PC-9 (cell line): ENCODE results near the gene GLTPD2. TPM values are rescaled to one million over a fixed set of nuclear protein-coding genes. Genes with fewer than 3 reads are reported as not detected.

Experiments used
- BruUV-seq: library from RNA; stranded (reverse); fragments of 400-500 nt; replicated peaks from 2 replicates; lab custom pipeline; 2021; lab: Mats Ljungman, UMichigan
- CTCF ChIA-PET: fragments of 300-600 bp; sonication (Branson Sonifier 250); formaldehyde crosslinking; loops from one replicate; lab custom pipeline; 2022; ENCODE audit warnings: antibody characterized with exemption; lab: Charles Lee
- POLR2A ChIA-PET: fragments of 300-600 bp; sonication (Branson Sonifier 250); formaldehyde crosslinking; loops from one replicate; lab custom pipeline; 2022; ENCODE audit warnings: antibody characterized with exemption; ENCODE audit not compliant: unreplicated experiment; lab: Charles Lee
- DNase-seq, 2 experiments: peaks; one replicate each; pipeline versions ENCODE4 v3.0.0 to v3.0.0-alpha.2; 2015 to 2022; ENCODE audit warnings: mixed read lengths in 1 of 2
- H2AFZ ChIP-seq: fragments of 200-600 bp; sonication (generic); 2 replicates; pipeline ENCODE4 v1.8.1; 2017; ENCODE audit warnings: antibody characterized with exemption
- H3F3A ChIP-seq: fragments of 200-600 bp; sonication (generic); 2 replicates; pipeline ENCODE4 v1.8.1; 2017; ENCODE audit warnings: antibody characterized with exemption, mild to moderate bottlenecking, low read depth; ENCODE audit not compliant: insufficient read depth
- H3K27ac ChIP-seq: fragments of 200-600 bp; sonication (generic); 2 replicates; pipeline ENCODE4 v1.6.1; 2016; ENCODE audit warnings: mixed run types
- H3K27me3 ChIP-seq: fragments of 200-600 bp; sonication (generic); 2 replicates; pipeline ENCODE4 v1.6.1; 2016; ENCODE audit warnings: low read depth, mixed run types; ENCODE audit not compliant: insufficient read depth
- H3K36me3 ChIP-seq: fragments of 200-600 bp; sonication (generic); 2 replicates; pipeline ENCODE4 v1.6.1; 2016; ENCODE audit warnings: low read depth, mixed run types
- H3K4me1 ChIP-seq: fragments of 200-600 bp; sonication (generic); replicated peaks from 2 replicates; pipeline ENCODE4 v1.6.1; 2016; ENCODE audit warnings: mixed run types; ENCODE audit not compliant: insufficient read depth
- H3K4me2 ChIP-seq: fragments of 200-600 bp; sonication (generic); 2 replicates; pipeline ENCODE4 v1.6.1; 2017; ENCODE audit warnings: mixed run types
- H3K4me3 ChIP-seq: fragments of 200-600 bp; sonication (generic); 2 replicates; pipeline ENCODE4 v1.6.1; 2016; ENCODE audit warnings: mixed run types
- H3K79me2 ChIP-seq: fragments of 200-600 bp; sonication (generic); 2 replicates; pipeline ENCODE4 v1.6.1; 2017; ENCODE audit warnings: low read depth, mixed run types
- H3K9me2 ChIP-seq: fragments of 200-600 bp; sonication (generic); 2 replicates; pipeline ENCODE4 v1.8.1; 2017; ENCODE audit warnings: mild to moderate bottlenecking; ENCODE audit not compliant: insufficient read depth
- H3K9me3 ChIP-seq: fragments of 200-600 bp; sonication (generic); 2 replicates; pipeline ENCODE4 v1.8.1; 2016; ENCODE audit warnings: low read depth; ENCODE audit not compliant: insufficient read depth
- H4K20me1 ChIP-seq: fragments of 200-600 bp; sonication (generic); 2 replicates; pipeline ENCODE4 v1.8.1; 2017; ENCODE audit not compliant: insufficient read depth
- EZH2 ChIP-seq: fragments of 200-600 bp; sonication (generic); IDR thresholded peaks from 2 replicates; pipeline ENCODE4 v1.8.0; 2017; ENCODE audit warnings: antibody characterized with exemption, low read depth
- intact Hi-C: fragments of 100-400 bp; cut with micrococcal nuclease; formaldehyde crosslinking; loops from one replicate; pipeline ENCODE4 v1.10.0; 2022; ENCODE audit not compliant: unreplicated experiment
- total RNA-seq: library from RNA; stranded (reverse); gene quantifications from 2 replicates; pipeline ENCODE4 v1.2.3, GENCODE V29; 2021
- TF ChIP-seq, protein P1 (sequence below): fragments of 200-600 bp; sonication (generic); conservative IDR thresholded peaks from 2 replicates; pipeline ENCODE4 v1.6.1; 2017; ENCODE audit warnings: mixed run types, antibody characterized with exemption, mild to moderate bottlenecking, moderate library complexity

GLTPD2 gene
- total RNA-seq, 1 experiment from 2014 or later = not detected

DNA sequence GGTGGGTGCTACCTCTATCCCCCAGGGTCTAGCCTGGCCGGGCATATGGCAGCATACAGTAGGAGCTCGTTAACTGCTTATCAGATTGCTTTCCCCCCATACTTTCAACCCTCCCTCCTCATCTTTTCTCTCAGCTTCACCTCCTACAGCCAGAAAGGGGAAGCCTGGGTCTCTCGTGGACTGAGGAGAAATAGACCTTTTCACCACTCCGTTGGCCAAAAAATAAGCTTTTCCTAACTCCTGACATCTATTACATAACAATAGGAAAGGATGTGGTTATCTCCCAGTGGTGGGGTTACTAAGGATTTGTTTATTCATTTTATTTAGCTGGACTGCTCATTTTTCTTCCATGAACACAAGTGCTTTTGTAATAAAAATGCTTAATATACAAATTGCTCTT is 40.1 kb upstream of the GLTPD2 start:
- H2AFZ ChIP-seq = no peak overlapping the region
- H3K4me2 ChIP-seq = no peak overlapping the region
- H3K4me1 ChIP-seq = no peaks in the 10 kb centered on the region
- BruUV-seq = no TSS peak
- no peaks in the 10 kb centered on the region for H3K9me3 ChIP-seq
- TF ChIP-seq, protein P1, sequence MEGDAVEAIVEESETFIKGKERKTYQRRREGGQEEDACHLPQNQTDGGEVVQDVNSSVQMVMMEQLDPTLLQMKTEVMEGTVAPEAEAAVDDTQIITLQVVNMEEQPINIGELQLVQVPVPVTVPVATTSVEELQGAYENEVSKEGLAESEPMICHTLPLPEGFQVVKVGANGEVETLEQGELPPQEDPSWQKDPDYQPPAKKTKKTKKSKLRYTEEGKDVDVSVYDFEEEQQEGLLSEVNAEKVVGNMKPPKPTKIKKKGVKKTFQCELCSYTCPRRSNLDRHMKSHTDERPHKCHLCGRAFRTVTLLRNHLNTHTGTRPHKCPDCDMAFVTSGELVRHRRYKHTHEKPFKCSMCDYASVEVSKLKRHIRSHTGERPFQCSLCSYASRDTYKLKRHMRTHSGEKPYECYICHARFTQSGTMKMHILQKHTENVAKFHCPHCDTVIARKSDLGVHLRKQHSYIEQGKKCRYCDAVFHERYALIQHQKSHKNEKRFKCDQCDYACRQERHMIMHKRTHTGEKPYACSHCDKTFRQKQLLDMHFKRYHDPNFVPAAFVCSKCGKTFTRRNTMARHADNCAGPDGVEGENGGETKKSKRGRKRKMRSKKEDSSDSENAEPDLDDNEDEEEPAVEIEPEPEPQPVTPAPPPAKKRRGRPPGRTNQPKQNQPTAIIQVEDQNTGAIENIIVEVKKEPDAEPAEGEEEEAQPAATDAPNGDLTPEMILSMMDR = no peak
- no peak for TF ChIP-seq EZH2
- no peaks in the 10 kb centered on the region for H3K9me2 ChIP-seq
- no peaks in the 10 kb centered on the region for H3K36me3 ChIP-seq
- H3K79me2 ChIP-seq = no peaks in the 10 kb centered on the region
- no peak for DNase-seq
- H4K20me1 ChIP-seq = no peaks in the 10 kb centered on the region; the same call in 1 of the 2 replicates
- H3K27ac ChIP-seq = no peak overlapping the region
- no peaks in the 10 kb centered on the region for H3F3A ChIP-seq
- POLR2A ChIA-PET = no interaction called here
- CTCF ChIA-PET = interaction anchor here (0.8 kb wide), 1 partner anchor 199 kb away, joined by 3 read pairs; no protein-coding TSS in a partner anchor
- H3K27me3 ChIP-seq = peaks cover 15% of the 10 kb centered on the region
- H3K4me3 ChIP-seq = no peak overlapping the region
- intact Hi-C loops = no loop called here

DNA sequence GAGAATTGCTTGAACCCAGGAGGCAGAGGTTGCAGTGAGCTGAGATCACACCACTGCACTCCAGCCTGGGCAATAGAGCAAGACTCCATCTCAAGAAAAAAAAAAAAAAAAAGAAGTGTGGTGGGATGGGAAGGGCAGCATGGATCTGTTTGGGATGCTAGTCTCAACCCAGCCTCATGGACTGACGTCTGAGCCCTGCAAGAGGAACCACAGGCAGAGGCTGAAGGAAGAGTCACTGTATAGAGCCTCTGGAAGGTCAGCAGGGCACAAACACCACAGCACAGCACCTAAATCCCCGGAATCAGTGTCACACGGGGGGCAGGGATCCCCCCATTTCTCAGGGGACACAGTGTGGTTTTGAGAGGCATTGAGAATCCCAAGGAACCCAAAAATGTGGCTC is 38.2 kb upstream of the GLTPD2 start:
- no peak overlapping the region for H3K4me3 ChIP-seq
- H3F3A ChIP-seq = no peaks in the 10 kb centered on the region
- intact Hi-C loops = no loop called here
- H3K27ac ChIP-seq = no peak overlapping the region
- no peak for TF ChIP-seq EZH2
- TF ChIP-seq, protein P1 = no peak
- DNase-seq = no peak
- peaks cover 27% of the 10 kb centered on the region for H3K27me3 ChIP-seq
- no peaks in the 10 kb centered on the region for H3K9me3 ChIP-seq
- no peak overlapping the region for H2AFZ ChIP-seq
- ChIA-PET CTCF (no interaction called here), POLR2A (no interaction called here)
- H3K79me2 ChIP-seq = no peaks in the 10 kb centered on the region
- no peaks in the 10 kb centered on the region for H3K4me1 ChIP-seq
- H3K9me2 ChIP-seq = no peaks in the 10 kb centered on the region
- no TSS peak for BruUV-seq
- no peaks in the 10 kb centered on the region for H3K36me3 ChIP-seq
- no peaks in the 10 kb centered on the region; the same call in 1 of the 2 replicates for H4K20me1 ChIP-seq
- no peak overlapping the region for H3K4me2 ChIP-seq

DNA sequence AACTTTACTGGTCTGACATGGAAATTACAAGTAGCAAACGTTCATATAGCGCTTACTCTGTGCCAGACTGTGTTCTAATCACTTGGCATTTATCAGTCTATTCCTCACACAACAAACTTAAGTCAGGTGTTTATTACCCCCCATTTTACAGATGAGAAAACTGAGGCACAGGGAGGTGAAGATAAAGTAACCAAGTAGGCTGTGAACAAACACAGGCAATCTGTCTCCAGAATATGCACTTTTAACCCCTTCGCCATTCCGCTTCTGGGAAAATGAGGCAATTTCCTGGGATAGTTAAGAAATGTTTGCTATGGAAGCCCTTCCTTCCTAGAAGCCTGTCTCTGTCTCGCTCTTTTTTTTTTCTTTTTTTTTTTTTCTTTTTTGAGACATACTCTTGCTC is 36.8 kb upstream of the GLTPD2 start:
- no TSS peak for BruUV-seq
- no peak for DNase-seq
- intact Hi-C loops = no loop called here
- Histone ChIP-seq H3K4me3 (no peak overlapping the region), H3K79me2 (no peaks in the 10 kb centered on the region), H3K4me1 (no peaks in the 10 kb centered on the region), H3K27ac (no peak overlapping the region), H3K27me3 (peaks cover 35% of the 10 kb centered on the region), H2AFZ (no peak overlapping the region), H3K9me2 (no peaks in the 10 kb centered on the region), H3K9me3 (no peaks in the 10 kb centered on the region), H3K36me3 (no peaks in the 10 kb centered on the region), H3F3A (no peaks in the 10 kb centered on the region; the same call in 1 of the 2 replicates), H4K20me1 (no peaks in the 10 kb centered on the region; the same call in 1 of the 2 replicates), H3K4me2 (no peak overlapping the region)
- CTCF ChIA-PET = no interaction called here
- TF ChIP-seq EZH2 = no peak
- TF ChIP-seq, protein P1 = no peak
- POLR2A ChIA-PET = no interaction called here
